Peyer's patch (tissue), 4 donors: ENCODE results near the gene SRSF4. TPM values are rescaled to one million over a fixed set of nuclear protein-coding genes. Genes with fewer than 3 reads are reported as not detected.
A peak's percentile ranks its signal among the peaks of the same experiment; 100 is the strongest.

Source experiments
- DNase-seq, 3 donors: peaks; one replicate each; pipeline ENCODE4 v3.0.0-alpha.2; 2017 to 2019
- H3K27ac ChIP-seq, 4 donors: fragments of 200-600 bp; sonication (generic); one replicate each; pipeline ENCODE4 v1.5.1; 2016 to 2019
- H3K27me3 ChIP-seq, 2 donors: fragments of 200-600 bp; sonication (generic); one replicate each; pipeline ENCODE4 v1.5.1; 2019
- H3K36me3 ChIP-seq, 3 donors: fragments of 200-600 bp; sonication (generic); one replicate each; pipeline ENCODE4 v1.5.1; 2016 to 2019
- H3K4me1 ChIP-seq, 4 donors: fragments of 200-600 bp; sonication (generic); one replicate each; pipeline ENCODE4 v1.5.1; 2016 to 2019
- H3K4me3 ChIP-seq, 4 donors: fragments of 200-600 bp; sonication (generic); 1 replicate in 3 of 4; 2 replicates in 1 of 4; pipeline ENCODE4 v1.5.1; 2016 to 2019; ENCODE audit warnings: mild to moderate bottlenecking in 1 of 4
- H3K9me3 ChIP-seq, 4 donors: fragments of 200-600 bp; sonication (generic); one replicate each; pipeline ENCODE4 v1.5.1; 2016 to 2019; ENCODE audit warnings: mild to moderate bottlenecking in 1 of 4
- POLR2A ChIP-seq, 2 donors: fragments of 450-650 bp; IDR thresholded peaks; one replicate each; pipeline ENCODE4 v1.5.1; 2017; ENCODE audit warnings: antibody characterized with exemption in 2 of 2, mild to moderate bottlenecking in 2 of 2, moderate library complexity in 2 of 2
- total RNA-seq, 4 donors: library from RNA; depleted of rRNA; stranded (reverse); fragments of >200 nt; gene quantifications; one replicate each; pipeline ENCODE4 v1.1.0, GENCODE V29; 2016
- TF ChIP-seq, protein P1 (sequence below), 6 experiments: fragments of 450-650 bp in 4 of 6; fragments of 200-600 bp in 2 of 6; sonication (generic) in 1 of 6; IDR thresholded peaks; one replicate each; pipeline ENCODE4 v1.5.1; 2017 to 2019; ENCODE audit warnings: antibody characterized with exemption in 6 of 6, mild to moderate bottlenecking in 3 of 6, moderate library complexity in 1 of 6

Gene SRSF4
- total RNA-seq, 4 donors from 2014 or later: 62.7 to 153 (median 88.8) TPM

DNA sequence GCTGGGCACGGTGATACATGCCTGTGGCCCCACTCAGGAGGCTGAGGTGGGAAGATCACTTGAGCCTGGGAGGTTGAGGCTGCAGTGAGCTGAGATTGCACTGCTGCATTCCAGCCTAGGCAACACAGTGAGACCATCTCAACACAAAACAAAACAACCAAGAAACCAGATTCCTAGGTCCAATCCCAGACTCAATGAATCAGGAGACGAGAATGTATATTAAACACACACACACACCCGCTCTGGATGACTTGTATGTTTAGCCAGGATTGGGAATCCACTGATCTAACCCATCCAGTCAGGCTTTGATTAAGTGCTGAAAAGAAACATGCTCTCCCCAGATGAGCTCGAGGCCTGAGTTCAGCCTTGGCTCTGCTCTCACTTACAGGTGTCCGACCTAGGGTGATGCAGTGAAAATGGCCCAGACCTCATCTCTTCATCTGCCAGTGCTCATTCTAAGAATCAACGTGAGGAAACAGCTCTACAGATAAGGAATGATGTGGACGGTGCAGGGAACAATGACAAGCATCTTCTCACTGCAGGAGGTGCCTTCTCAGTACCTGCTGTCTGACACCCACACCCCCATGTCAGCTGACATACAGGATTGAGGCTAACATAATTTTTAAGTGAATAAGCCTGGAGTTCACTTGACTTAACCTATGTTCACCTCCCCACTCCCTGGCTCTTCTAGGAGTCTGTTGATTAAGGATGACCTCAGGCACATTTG is 15.3 kb upstream of the SRSF4 start:
- Histone ChIP-seq H3K27ac (no peak overlapping the region), H3K4me3 (no peak overlapping the region), H3K4me1 (no peaks in the 10 kb centered on the region), H3K27me3 (no peaks in the 10 kb centered on the region), H3K9me3 (no peaks in the 10 kb centered on the region), H3K36me3 (peaks cover 0 to 24% (median 0%) of the 10 kb centered on the region in 3 donors)
- no peak for TF ChIP-seq POLR2A (IDR thresholded peaks at IDR 0.05)
- TF ChIP-seq, protein P1, sequence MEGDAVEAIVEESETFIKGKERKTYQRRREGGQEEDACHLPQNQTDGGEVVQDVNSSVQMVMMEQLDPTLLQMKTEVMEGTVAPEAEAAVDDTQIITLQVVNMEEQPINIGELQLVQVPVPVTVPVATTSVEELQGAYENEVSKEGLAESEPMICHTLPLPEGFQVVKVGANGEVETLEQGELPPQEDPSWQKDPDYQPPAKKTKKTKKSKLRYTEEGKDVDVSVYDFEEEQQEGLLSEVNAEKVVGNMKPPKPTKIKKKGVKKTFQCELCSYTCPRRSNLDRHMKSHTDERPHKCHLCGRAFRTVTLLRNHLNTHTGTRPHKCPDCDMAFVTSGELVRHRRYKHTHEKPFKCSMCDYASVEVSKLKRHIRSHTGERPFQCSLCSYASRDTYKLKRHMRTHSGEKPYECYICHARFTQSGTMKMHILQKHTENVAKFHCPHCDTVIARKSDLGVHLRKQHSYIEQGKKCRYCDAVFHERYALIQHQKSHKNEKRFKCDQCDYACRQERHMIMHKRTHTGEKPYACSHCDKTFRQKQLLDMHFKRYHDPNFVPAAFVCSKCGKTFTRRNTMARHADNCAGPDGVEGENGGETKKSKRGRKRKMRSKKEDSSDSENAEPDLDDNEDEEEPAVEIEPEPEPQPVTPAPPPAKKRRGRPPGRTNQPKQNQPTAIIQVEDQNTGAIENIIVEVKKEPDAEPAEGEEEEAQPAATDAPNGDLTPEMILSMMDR (IDR thresholded peaks at IDR 0.05): no peak
- no peak for DNase-seq

DNA sequence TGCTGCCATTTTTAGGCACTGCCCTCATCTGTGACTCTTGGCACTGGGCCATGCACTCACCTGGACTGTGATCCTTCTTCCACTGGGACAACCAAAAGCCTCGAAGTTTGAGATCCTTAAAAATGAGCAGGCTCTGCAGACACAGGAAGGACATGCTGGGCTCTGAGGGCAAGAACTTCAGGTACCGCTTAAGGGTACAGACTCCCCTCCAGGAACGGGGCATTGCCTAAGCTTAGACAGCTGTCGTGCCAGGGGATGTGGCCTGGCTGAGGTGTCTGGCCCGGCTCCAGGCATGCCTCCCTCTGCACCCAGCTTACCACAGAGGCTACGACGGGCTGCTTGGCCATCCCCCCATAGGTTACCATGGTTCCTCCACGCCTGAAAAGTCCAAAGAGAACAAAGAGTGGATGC is 14.2 kb upstream of the SRSF4 start:
- Histone ChIP-seq H3K36me3 (peaks cover 0 to 24% (median 0%) of the 10 kb centered on the region in 3 donors), H3K4me1 (no peaks in the 10 kb centered on the region), H3K9me3 (no peaks in the 10 kb centered on the region), H3K27me3 (no peaks in the 10 kb centered on the region), H3K4me3 (no peak overlapping the region), H3K27ac (no peak overlapping the region)
- DNase-seq: no peak
- no peak for TF ChIP-seq POLR2A (IDR thresholded peaks at IDR 0.05)
- TF ChIP-seq, protein P1 (IDR thresholded peaks at IDR 0.05): no peak

DNA sequence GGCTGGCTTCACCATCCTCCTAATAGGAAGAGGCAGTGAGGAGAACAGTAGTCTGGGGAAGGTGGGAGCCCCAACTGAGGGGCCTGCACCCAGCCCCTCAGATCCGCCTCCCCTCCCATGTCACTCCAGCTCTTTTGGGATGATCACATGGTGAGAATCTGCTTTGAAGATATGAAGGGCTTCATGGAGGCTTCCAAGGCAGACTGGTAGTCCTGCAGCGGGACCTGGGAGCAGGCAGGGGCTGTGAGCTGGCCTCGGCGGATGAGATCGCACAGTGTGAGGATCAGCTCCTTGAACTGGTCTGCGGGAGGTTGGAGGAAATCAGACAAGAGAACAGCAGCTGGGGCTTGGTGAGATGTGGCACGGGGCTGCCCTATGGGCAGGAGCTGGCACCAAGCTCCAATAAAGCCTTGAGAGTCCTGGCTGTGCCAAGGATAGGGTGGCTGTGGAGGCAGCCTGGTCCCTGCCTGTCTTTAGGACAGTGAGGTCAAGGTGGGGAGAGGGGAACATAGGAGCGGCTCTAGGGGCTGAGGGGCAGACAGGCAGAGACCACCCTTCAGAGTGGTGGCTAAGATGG is 12.3 kb upstream of the SRSF4 start:
- H3K36me3 ChIP-seq: peaks cover 0 to 11% (median 0%) of the 10 kb centered on the region in 3 donors
- DNase-seq: no peak
- H3K4me3 ChIP-seq: no peak overlapping the region
- H3K27ac ChIP-seq: no peak overlapping the region
- H3K4me1 ChIP-seq: no peaks in the 10 kb centered on the region
- H3K27me3 ChIP-seq: no peaks in the 10 kb centered on the region
- TF ChIP-seq, protein P1 (IDR thresholded peaks at IDR 0.05): no peak
- no peak for TF ChIP-seq POLR2A (IDR thresholded peaks at IDR 0.05)
- H3K9me3 ChIP-seq: no peaks in the 10 kb centered on the region

DNA sequence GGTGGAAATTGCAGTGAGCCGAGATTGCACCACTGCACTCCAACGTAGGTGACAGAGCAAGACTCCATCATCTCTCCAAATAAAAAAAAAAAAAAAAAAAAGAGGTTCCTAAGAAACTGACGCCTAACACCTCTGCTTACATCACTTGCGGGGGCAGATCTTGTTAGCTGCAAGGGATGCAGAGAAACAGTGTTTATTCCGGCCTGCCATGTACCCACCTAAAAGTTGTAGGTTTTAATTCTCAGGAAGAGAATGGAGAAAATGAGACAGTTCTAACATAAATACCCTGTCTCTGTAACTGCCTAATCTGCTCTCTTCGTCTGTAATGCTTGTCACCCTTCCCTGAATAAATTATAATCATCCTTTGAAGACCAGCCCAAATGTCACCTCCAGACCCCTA is 9.0 kb upstream of the SRSF4 start:
- TF ChIP-seq, protein P1 (IDR thresholded peaks at IDR 0.05): no peak
- no peak for TF ChIP-seq POLR2A (IDR thresholded peaks at IDR 0.05)
- H3K9me3 ChIP-seq: no peaks in the 10 kb centered on the region
- H3K4me1 ChIP-seq: no peaks in the 10 kb centered on the region
- H3K4me3 ChIP-seq: no peak overlapping the region
- no peak for DNase-seq
- H3K27ac ChIP-seq: no peak overlapping the region
- H3K36me3 ChIP-seq: peaks cover 0 to 4% (median 0%) of the 10 kb centered on the region in 3 donors
- no peaks in the 10 kb centered on the region for H3K27me3 ChIP-seq

DNA sequence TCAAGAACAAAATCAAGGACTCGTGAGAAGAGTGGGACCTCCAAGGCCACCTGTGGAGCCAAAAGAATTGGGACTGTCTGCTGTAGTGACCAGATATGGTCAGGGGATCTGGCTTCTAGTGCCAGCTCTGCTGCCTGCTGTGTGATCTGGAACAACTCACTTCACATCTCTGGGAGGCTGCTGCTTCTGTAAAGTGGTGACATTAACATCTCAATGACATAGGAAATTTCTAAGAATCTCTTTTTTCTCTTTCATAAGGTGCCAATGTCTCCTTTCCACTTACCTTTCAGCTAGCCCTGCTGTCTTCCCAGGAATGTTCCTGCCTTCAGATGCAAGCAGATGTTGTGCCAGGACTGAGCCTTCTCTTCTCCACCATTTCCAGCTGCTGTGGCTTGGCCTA is 5.0 kb upstream of the SRSF4 start:
- Histone ChIP-seq H3K4me1 (peaks cover 0 to 5% (median 0%) of the 10 kb centered on the region in 4 donors), H3K36me3 (no peaks in the 10 kb centered on the region), H3K27ac (no peak overlapping the region), H3K27me3 (no peaks in the 10 kb centered on the region), H3K4me3 (no peak overlapping the region), H3K9me3 (no peaks in the 10 kb centered on the region)
- TF ChIP-seq, protein P1 (IDR thresholded peaks at IDR 0.05): no peak
- TF ChIP-seq POLR2A (IDR thresholded peaks at IDR 0.05): no peak
- peak in 1 of 3 donors; percentile 8 for DNase-seq
